GM18909 (cell line): Measurements from ENCODE around the gene GABRG3.

Experiments
- ATAC-seq: cut with Tn5 transposase; IDR thresholded peaks from one replicate; pipeline ENCODE4 v1.9.1; 2021; ENCODE audit warnings: mild to moderate bottlenecking; ENCODE audit not compliant: unreplicated experiment, poor library complexity

GABRG3 gene

GRCh38 chr15:27530994-27531393 is 560.0 kb downstream of the GABRG3 start:
- ATAC-seq = no peak

- no peak for ATAC-seq
Measured at GRCh38 chr15:27532358-27532757, 561.4 kb downstream of the GABRG3 start.

GRCh38 chr15:27535445-27536129 is 564.6 kb downstream of the GABRG3 start:
- ATAC-seq = no peak

- ATAC-seq = no peak
Measured at GRCh38 chr15:27538325-27538724, 567.3 kb downstream of the GABRG3 start.

GRCh38 chr15:27541581-27541980 is 570.6 kb downstream of the GABRG3 start:
- no peak for ATAC-seq

GRCh38 chr15:27545494-27546255 is 574.7 kb downstream of the GABRG3 start:
- no peak for ATAC-seq

- no peak for ATAC-seq
Measured at GRCh38 chr15:27549746-27550145, 578.8 kb downstream of the GABRG3 start.

- ATAC-seq = no peak
Measured at GRCh38 chr15:27550635-27551034, 579.7 kb downstream of the GABRG3 start.

- ATAC-seq = no peak
Measured at GRCh38 chr15:27561816-27562215, 590.8 kb downstream of the GABRG3 start.

- no peak for ATAC-seq
Measured at GRCh38 chr15:27563765-27564370, 592.9 kb downstream of the GABRG3 start.

- ATAC-seq = no peak
Measured at GRCh38 chr15:27564656-27565055, 593.7 kb downstream of the GABRG3 start.

GRCh38 chr15:27570746-27571145 is 599.8 kb downstream of the GABRG3 start:
- ATAC-seq = no peak

GRCh38 chr15:27573805-27574485 is 603.0 kb downstream of the GABRG3 start:
- ATAC-seq = no peak

- ATAC-seq = no peak
Measured at GRCh38 chr15:27574541-27575054, 603.6 kb downstream of the GABRG3 start.

- ATAC-seq = no peak
Measured at GRCh38 chr15:27575521-27575920, 604.5 kb downstream of the GABRG3 start.

GRCh38 chr15:27576576-27576975 is 605.6 kb downstream of the GABRG3 start:
- no peak for ATAC-seq

- no peak for ATAC-seq
Measured at GRCh38 chr15:27579738-27580137, 608.8 kb downstream of the GABRG3 start.

- no peak for ATAC-seq
Measured at GRCh38 chr15:27582726-27583410, 611.9 kb downstream of the GABRG3 start.

GRCh38 chr15:27583651-27584050 is 612.7 kb downstream of the GABRG3 start:
- no peak for ATAC-seq

- ATAC-seq = no peak
Measured at GRCh38 chr15:27585041-27585640, 614.2 kb downstream of the GABRG3 start.
